K562 (cell line): Measurements from ENCODE around the gene LTK. TPM values are rescaled to one million over a fixed set of nuclear protein-coding genes. Genes with fewer than 3 reads are reported as not detected.

ENCODE experiments used
- ARID2 ChIP-seq: fragments of 450-650 bp; IDR thresholded peaks from 2 replicates; pipeline ENCODE4 v1.6.1; 2017; ENCODE audit warnings: antibody characterized with exemption, mild to moderate bottlenecking
- LARP7 ChIP-seq: fragments of 450-650 bp; IDR thresholded peaks from 2 replicates; pipeline ENCODE4 v1.6.1; 2016
- MEIS2 ChIP-seq: fragments of 450-650 bp; IDR thresholded peaks from 2 replicates; pipeline ENCODE4 v1.6.1; 2014; ENCODE audit warnings: mild to moderate bottlenecking; ENCODE audit not compliant: partially characterized antibody
- NCOR1 ChIP-seq: fragments of 450-650 bp; IDR thresholded peaks from 2 replicates; pipeline ENCODE4 v1.6.1; 2016; ENCODE audit warnings: mild to moderate bottlenecking, moderate library complexity
- NR2C2 ChIP-seq, 2 experiments: fragments of 200-800 bp in 1 of 2; sonication (Bioruptor generic) in 1 of 2; sonication (generic) in 1 of 2; formaldehyde crosslinking in 1 of 2; IDR thresholded peaks; 2 replicates each; pipeline versions ENCODE4 v1.6.1 to v1.8.0; 2016 to 2022; ENCODE audit warnings: mild to moderate bottlenecking in 1 of 2, missing compliant biosample characterization in 1 of 2, missing genetic modification characterization in 1 of 2, missing genetic modification reagents in 1 of 2
- OTX1 ChIP-seq: fragments of 450-650 bp; formaldehyde crosslinking; IDR thresholded peaks from 2 replicates; pipeline ENCODE4 v1.4.0; 2022; ENCODE audit warnings: mild to moderate bottlenecking
- POLR2AphosphoS5 ChIP-seq: IDR thresholded peaks from 2 replicates; pipeline ENCODE4 v1.6.1; 2011; ENCODE audit warnings: mild to moderate bottlenecking, low read depth, low read length, moderate library complexity; ENCODE audit not compliant: control insufficient read depth, insufficient read depth
- TAF1 ChIP-seq: IDR thresholded peaks from 2 replicates; pipeline ENCODE4 v1.6.1; 2011; ENCODE audit warnings: mild to moderate bottlenecking, low read length, moderate library complexity; ENCODE audit not compliant: insufficient read depth, control insufficient read depth, severe bottlenecking; ENCODE audit errors: extremely low read depth
- ZFP36 ChIP-seq: fragments of 150-350 bp; IDR thresholded peaks from 2 replicates; pipeline ENCODE4 v1.6.1; 2018; ENCODE audit warnings: low read length, low read depth; ENCODE audit not compliant: partially characterized antibody
- ZNF12 ChIP-seq: sonication (generic); formaldehyde crosslinking; IDR thresholded peaks from 2 replicates; pipeline ENCODE4 v1.4.0; 2020; ENCODE audit warnings: mild to moderate bottlenecking, missing genetic modification reagents
- ZNF124 ChIP-seq: sonication (generic); formaldehyde crosslinking; IDR thresholded peaks from 2 replicates; pipeline ENCODE4 v1.8.1; 2022; ENCODE audit warnings: missing genetic modification reagents
- polyA plus RNA-seq, 8 experiments: library from polyadenylated mRNA; depleted of rRNA in 4 of 8; stranded (reverse) in 5 of 8; unstranded in 3 of 8; fragments of >200 nt; fragmentation: Nextera tagmentation in 2 of 8; fragmentation: Illumina TruSeq in 1 of 8; extraction: Ambion mirVana in 2 of 8; extraction: Trizol in 1 of 8; gene quantifications; 2 replicates each; pipeline versions ENCODE4 v1.2.1 to v1.2.3, GENCODE V29; 2011 to 2014; ENCODE audit warnings: inconsistent platforms in 1 of 8, missing spikeins in 1 of 8
- total RNA-seq, 7 experiments: library from RNA; depleted of rRNA in 6 of 7; stranded (reverse); fragments of >200 nt in 6 of 7; fragmentation: Illumina TruSeq in 2 of 7; extraction: Trizol in 2 of 7; gene quantifications; 2 replicates each; pipeline versions ENCODE4 v1.2.1 to v1.2.3, GENCODE V29; 2011 to 2021; ENCODE audit warnings: low replicate concordance in 1 of 7
- TF ChIP-seq, protein P1 (sequence below): sonication (generic); formaldehyde crosslinking; IDR thresholded peaks from 2 replicates; pipeline ENCODE4 v1.8.0; 2022; ENCODE audit warnings: mild to moderate bottlenecking, low read depth, missing genetic modification reagents
- TF ChIP-seq, protein P2 (sequence below): fragments of 200-600 bp; sonication (generic); IDR thresholded peaks from one replicate; pipeline ENCODE4 v1.6.1; 2012; ENCODE audit warnings: mild to moderate bottlenecking, low read depth, low read length, inconsistent platforms

LTK gene
- total and polyA plus RNA-seq, 9 of the 15 experiments (the other 6 are each of a cell fraction or from before 2014, with no cell fraction given), result 0.25 to 4.4 (median 1.8) TPM

DNA sequence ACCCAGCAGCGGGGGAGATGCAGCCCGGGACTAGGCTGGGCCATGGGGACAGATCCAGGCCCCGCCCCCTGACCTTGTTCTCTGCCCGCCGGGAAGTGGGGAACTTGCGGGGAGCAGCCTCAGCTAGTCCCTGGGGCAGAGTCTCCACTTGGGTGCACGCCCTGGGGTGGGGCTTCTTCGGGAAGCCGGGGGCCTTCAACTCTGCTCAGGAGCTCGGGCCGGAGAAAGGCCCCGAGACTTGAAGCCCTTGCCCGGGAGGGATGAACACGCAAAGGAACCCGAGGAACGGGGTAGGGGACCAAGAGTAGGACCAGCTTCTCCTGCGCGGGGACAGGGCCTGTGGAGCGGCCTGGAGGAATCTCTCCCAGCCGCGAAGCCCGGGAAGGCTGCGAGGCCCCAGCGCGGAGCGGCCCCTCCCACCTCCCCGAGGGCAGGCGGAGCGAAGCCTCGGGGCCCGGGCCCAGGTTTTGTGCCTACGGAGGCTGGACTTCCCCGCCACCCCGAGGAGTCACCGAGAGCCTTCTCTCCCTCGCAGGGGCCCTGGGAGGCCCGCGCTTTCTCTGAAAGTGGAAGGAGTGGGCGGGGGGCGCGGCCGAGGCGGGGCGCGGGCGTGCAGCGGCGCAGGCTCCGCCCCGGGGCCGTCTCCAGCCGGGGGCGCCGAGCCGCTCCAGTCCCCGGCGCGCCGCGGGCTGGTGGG, 20.3 kb downstream of the LTK start, which contains the start of gene ITPKA (continued):
- no peak for TF ChIP-seq ARID2
- TF ChIP-seq NR2C2 (CRISPR knock-in tag; IDR thresholded peaks at IDR 0.05), result 0 out of 2 replicates have a peak, but pooled peaks have one; percentile 41
- TF ChIP-seq NR2C2 (tag; IDR thresholded peaks at IDR 0.05), result peak; percentile 73
- no peak for TF ChIP-seq LARP7
- no peak for TF ChIP-seq ZNF124
- 0 out of 2 replicates have a peak, but pooled peaks have one; percentile 37 for TF ChIP-seq ZNF12 (CRISPR knock-in tag)
- no peak for TF ChIP-seq OTX1 (CRISPR knock-in tag)
- TF ChIP-seq POLR2AphosphoS5, result peak; percentile 63; the same call in 1 of the 2 replicates
- TF ChIP-seq TAF1, result peak; percentile 85
- TF ChIP-seq NCOR1, result no peak
- TF ChIP-seq, protein P1, sequence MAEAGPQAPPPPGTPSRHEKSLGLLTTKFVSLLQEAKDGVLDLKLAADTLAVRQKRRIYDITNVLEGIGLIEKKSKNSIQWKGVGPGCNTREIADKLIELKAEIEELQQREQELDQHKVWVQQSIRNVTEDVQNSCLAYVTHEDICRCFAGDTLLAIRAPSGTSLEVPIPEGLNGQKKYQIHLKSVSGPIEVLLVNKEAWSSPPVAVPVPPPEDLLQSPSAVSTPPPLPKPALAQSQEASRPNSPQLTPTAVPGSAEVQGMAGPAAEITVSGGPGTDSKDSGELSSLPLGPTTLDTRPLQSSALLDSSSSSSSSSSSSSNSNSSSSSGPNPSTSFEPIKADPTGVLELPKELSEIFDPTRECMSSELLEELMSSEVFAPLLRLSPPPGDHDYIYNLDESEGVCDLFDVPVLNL (CRISPR knock-in tag), result no peak
- no peak for TF ChIP-seq MEIS2
- TF ChIP-seq, protein P2, sequence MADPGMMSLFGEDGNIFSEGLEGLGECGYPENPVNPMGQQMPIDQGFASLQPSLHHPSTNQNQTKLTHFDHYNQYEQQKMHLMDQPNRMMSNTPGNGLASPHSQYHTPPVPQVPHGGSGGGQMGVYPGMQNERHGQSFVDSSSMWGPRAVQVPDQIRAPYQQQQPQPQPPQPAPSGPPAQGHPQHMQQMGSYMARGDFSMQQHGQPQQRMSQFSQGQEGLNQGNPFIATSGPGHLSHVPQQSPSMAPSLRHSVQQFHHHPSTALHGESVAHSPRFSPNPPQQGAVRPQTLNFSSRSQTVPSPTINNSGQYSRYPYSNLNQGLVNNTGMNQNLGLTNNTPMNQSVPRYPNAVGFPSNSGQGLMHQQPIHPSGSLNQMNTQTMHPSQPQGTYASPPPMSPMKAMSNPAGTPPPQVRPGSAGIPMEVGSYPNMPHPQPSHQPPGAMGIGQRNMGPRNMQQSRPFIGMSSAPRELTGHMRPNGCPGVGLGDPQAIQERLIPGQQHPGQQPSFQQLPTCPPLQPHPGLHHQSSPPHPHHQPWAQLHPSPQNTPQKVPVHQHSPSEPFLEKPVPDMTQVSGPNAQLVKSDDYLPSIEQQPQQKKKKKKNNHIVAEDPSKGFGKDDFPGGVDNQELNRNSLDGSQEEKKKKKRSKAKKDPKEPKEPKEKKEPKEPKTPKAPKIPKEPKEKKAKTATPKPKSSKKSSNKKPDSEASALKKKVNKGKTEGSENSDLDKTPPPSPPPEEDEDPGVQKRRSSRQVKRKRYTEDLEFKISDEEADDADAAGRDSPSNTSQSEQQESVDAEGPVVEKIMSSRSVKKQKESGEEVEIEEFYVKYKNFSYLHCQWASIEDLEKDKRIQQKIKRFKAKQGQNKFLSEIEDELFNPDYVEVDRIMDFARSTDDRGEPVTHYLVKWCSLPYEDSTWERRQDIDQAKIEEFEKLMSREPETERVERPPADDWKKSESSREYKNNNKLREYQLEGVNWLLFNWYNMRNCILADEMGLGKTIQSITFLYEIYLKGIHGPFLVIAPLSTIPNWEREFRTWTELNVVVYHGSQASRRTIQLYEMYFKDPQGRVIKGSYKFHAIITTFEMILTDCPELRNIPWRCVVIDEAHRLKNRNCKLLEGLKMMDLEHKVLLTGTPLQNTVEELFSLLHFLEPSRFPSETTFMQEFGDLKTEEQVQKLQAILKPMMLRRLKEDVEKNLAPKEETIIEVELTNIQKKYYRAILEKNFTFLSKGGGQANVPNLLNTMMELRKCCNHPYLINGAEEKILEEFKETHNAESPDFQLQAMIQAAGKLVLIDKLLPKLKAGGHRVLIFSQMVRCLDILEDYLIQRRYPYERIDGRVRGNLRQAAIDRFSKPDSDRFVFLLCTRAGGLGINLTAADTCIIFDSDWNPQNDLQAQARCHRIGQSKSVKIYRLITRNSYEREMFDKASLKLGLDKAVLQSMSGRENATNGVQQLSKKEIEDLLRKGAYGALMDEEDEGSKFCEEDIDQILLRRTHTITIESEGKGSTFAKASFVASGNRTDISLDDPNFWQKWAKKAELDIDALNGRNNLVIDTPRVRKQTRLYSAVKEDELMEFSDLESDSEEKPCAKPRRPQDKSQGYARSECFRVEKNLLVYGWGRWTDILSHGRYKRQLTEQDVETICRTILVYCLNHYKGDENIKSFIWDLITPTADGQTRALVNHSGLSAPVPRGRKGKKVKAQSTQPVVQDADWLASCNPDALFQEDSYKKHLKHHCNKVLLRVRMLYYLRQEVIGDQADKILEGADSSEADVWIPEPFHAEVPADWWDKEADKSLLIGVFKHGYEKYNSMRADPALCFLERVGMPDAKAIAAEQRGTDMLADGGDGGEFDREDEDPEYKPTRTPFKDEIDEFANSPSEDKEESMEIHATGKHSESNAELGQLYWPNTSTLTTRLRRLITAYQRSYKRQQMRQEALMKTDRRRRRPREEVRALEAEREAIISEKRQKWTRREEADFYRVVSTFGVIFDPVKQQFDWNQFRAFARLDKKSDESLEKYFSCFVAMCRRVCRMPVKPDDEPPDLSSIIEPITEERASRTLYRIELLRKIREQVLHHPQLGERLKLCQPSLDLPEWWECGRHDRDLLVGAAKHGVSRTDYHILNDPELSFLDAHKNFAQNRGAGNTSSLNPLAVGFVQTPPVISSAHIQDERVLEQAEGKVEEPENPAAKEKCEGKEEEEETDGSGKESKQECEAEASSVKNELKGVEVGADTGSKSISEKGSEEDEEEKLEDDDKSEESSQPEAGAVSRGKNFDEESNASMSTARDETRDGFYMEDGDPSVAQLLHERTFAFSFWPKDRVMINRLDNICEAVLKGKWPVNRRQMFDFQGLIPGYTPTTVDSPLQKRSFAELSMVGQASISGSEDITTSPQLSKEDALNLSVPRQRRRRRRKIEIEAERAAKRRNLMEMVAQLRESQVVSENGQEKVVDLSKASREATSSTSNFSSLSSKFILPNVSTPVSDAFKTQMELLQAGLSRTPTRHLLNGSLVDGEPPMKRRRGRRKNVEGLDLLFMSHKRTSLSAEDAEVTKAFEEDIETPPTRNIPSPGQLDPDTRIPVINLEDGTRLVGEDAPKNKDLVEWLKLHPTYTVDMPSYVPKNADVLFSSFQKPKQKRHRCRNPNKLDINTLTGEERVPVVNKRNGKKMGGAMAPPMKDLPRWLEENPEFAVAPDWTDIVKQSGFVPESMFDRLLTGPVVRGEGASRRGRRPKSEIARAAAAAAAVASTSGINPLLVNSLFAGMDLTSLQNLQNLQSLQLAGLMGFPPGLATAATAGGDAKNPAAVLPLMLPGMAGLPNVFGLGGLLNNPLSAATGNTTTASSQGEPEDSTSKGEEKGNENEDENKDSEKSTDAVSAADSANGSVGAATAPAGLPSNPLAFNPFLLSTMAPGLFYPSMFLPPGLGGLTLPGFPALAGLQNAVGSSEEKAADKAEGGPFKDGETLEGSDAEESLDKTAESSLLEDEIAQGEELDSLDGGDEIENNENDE, result no peak
- TF ChIP-seq ZFP36, result no peak
